Measurements from ENCODE around the gene XRN1.

DNA sequence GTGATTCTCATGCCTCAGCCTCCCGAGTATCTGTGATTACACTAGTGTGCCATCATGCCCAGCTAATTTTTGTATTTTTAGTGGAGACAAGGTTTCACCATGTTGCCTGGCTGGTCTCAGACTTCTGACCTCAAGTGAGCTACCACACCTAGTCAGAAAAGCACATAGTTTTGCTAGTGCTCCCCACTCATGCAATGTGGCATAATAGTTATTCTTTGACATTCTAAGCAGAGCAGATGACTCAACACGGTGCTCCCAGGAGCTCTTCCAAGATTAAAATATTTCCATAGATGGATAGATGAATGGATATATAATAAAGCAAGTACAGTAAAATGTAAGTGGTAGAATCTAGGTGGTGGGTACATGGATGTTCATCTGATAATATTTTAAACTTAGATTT lies 169.4 kb downstream of the XRN1 start:
- no peak for TF ChIP-seq CTCF (conservative IDR thresholded peaks at IDR 0.05)
- TF ChIP-seq ZFX (IDR thresholded peaks at IDR 0.05) = no peak
